ENCODE data around the gene FER.

The FER gene

DNA sequence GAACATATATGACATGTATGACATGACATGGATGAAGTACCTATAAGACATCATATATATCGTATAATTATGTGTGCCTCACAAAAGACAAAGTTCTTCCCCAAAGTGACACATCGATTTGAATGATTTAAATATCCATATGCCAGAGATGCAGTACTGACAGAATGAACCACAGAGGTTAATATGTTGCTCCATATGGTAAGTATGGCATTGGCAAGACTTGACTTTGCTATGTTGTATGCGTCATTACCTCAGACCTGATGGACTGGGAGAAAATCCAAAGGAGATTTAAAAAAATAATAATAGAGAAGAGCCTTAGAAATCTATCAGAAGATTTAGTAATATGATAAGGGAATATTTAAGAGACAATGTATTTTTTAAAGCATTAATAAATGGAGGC lies 398.9 kb downstream of the FER start:
- H3K9ac ChIP-seq (ENCODE audit: low read depth, low read length): no peak overlapping the region
- H3K9me3 ChIP-seq (ENCODE audit: insufficient read depth, low read length, severe bottlenecking): no peaks in the 10 kb centered on the region
- H3K4me2 ChIP-seq (ENCODE audit: insufficient read depth, low read length): no peak overlapping the region
- H3K79me2 ChIP-seq (ENCODE audit: insufficient read depth, low read length): no peaks in the 10 kb centered on the region
- no peak for TF ChIP-seq CTCF (IDR thresholded peaks at IDR 0.05; ENCODE audit: borderline replicate concordance, extremely low read depth, low read length, poor library complexity, severe bottlenecking)
- no peak for TF ChIP-seq EZH2 (IDR thresholded peaks at IDR 0.05; ENCODE audit: borderline replicate concordance, low read depth, low read length, severe bottlenecking)
- no peak overlapping the region for H2AFZ ChIP-seq (ENCODE audit: low read depth, low read length)
- H3K4me3 ChIP-seq (ENCODE audit: low read depth in 1 of 2, low read length in 2 of 2): no peak overlapping the region
- no peak overlapping the region for H3K27ac ChIP-seq (ENCODE audit: low read length)
- no peak for ATAC-seq (ENCODE audit: insufficient read depth, low read depth)
- no peaks in the 10 kb centered on the region for H3K4me1 ChIP-seq (ENCODE audit: insufficient read depth, low read length)
- DNase-seq: no peak
- H3K36me3 ChIP-seq (ENCODE audit: insufficient read depth, low read length): no peaks in the 10 kb centered on the region
- no peaks in the 10 kb centered on the region for H3K27me3 ChIP-seq (ENCODE audit: insufficient read depth, low read length, poor library complexity)
- no peaks in the 10 kb centered on the region for H4K20me1 ChIP-seq (ENCODE audit: insufficient read depth, low read length)

DNA sequence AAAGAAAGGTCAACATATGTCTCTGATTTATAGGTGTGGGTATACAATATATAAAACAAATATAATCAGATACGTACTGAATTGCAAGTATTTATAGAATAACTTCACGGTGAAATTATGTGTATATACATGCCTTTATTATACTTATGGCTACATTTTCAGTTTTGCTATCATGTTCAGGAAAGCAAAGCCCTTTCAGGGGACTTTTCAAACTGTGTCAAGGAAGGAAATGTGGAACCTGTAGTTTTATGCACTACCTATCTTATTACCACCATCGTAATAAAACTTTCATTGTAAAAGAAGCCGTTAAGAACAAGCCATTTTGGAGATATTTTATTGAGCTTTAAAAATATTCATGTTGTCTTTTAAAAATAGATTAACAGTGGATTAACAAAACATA lies 404.9 kb downstream of the FER start:
- no peaks in the 10 kb centered on the region for H3K27me3 ChIP-seq (ENCODE audit: insufficient read depth, low read length, poor library complexity)
- H3K4me1 ChIP-seq (ENCODE audit: insufficient read depth, low read length): no peaks in the 10 kb centered on the region
- no peaks in the 10 kb centered on the region for H4K20me1 ChIP-seq (ENCODE audit: insufficient read depth, low read length)
- H3K36me3 ChIP-seq (ENCODE audit: insufficient read depth, low read length): no peaks in the 10 kb centered on the region
- no peak for DNase-seq
- no peak overlapping the region for H3K27ac ChIP-seq (ENCODE audit: low read length)
- no peak for ATAC-seq (ENCODE audit: insufficient read depth, low read depth)
- H3K79me2 ChIP-seq (ENCODE audit: insufficient read depth, low read length): no peaks in the 10 kb centered on the region
- no peak overlapping the region for H3K4me3 ChIP-seq (ENCODE audit: low read depth in 1 of 2, low read length in 2 of 2)
- H3K9ac ChIP-seq (ENCODE audit: low read depth, low read length): no peak overlapping the region
- H3K4me2 ChIP-seq (ENCODE audit: insufficient read depth, low read length): no peak overlapping the region
- H3K9me3 ChIP-seq (ENCODE audit: insufficient read depth, low read length, severe bottlenecking): no peaks in the 10 kb centered on the region
- TF ChIP-seq CTCF (IDR thresholded peaks at IDR 0.05; ENCODE audit: borderline replicate concordance, extremely low read depth, low read length, poor library complexity, severe bottlenecking): no peak
- TF ChIP-seq EZH2 (IDR thresholded peaks at IDR 0.05; ENCODE audit: borderline replicate concordance, low read depth, low read length, severe bottlenecking): no peak
- H2AFZ ChIP-seq (ENCODE audit: low read depth, low read length): no peak overlapping the region

DNA sequence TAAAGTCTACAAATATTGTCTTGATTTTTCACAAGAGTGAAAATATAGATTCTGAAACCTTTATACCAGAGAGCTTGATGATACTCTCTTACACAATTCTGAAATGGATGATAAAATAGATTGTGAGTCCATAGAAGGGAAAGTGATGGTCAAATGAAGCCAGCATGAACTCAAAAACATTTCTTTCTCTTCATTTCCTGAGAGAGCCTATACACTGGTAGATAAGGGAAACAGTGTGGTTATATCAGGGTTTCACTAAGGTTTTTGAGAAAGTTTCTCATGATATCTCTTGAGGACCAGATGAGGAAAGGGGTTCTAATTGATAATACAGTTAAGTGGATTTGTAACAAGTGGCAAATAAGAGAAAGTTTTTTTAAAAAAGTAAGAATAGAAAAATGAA lies 407.9 kb downstream of the FER start:
- no peak for ATAC-seq (ENCODE audit: insufficient read depth, low read depth)

More for the DNA sequence above, 407.9 kb downstream of the FER start:
- H3K4me1 ChIP-seq (ENCODE audit: insufficient read depth, low read length): no peaks in the 10 kb centered on the region
- no peaks in the 10 kb centered on the region for H4K20me1 ChIP-seq (ENCODE audit: insufficient read depth, low read length)
- no peaks in the 10 kb centered on the region for H3K36me3 ChIP-seq (ENCODE audit: insufficient read depth, low read length)
- no peak overlapping the region for H3K27ac ChIP-seq (ENCODE audit: low read length)
- H3K27me3 ChIP-seq (ENCODE audit: insufficient read depth, low read length, poor library complexity): no peaks in the 10 kb centered on the region
- H3K79me2 ChIP-seq (ENCODE audit: insufficient read depth, low read length): no peaks in the 10 kb centered on the region
- H3K9me3 ChIP-seq (ENCODE audit: insufficient read depth, low read length, severe bottlenecking): no peaks in the 10 kb centered on the region
- no peak overlapping the region for H2AFZ ChIP-seq (ENCODE audit: low read depth, low read length)
- H3K4me2 ChIP-seq (ENCODE audit: insufficient read depth, low read length): no peak overlapping the region
- no peak overlapping the region for H3K4me3 ChIP-seq (ENCODE audit: low read depth in 1 of 2, low read length in 2 of 2)
- DNase-seq: no peak
- TF ChIP-seq CTCF (IDR thresholded peaks at IDR 0.05; ENCODE audit: borderline replicate concordance, extremely low read depth, low read length, poor library complexity, severe bottlenecking): no peak
- no peak for TF ChIP-seq EZH2 (IDR thresholded peaks at IDR 0.05; ENCODE audit: borderline replicate concordance, low read depth, low read length, severe bottlenecking)
- no peak overlapping the region for H3K9ac ChIP-seq (ENCODE audit: low read depth, low read length)

All from DND-41 (cell line).